ENCODE data around the gene PCLO. TPM values are rescaled to one million over a fixed set of nuclear protein-coding genes. Genes with fewer than 3 reads are reported as not detected.

Gene PCLO
- total RNA-seq, 1 experiment from 2014 or later, result 2.3 TPM

- CTCF ChIA-PET, result no interaction called here
- H3K9me3 Mint-ChIP-seq (ENCODE audit: unreplicated experiment), result no peaks in the 10 kb centered on the region
- H3K4me3 Mint-ChIP-seq (ENCODE audit: unreplicated experiment), result no peak overlapping the region
- H3K27ac Mint-ChIP-seq (ENCODE audit: low read depth, unreplicated experiment), result no peak overlapping the region
- no TSS peak for BruUV-seq (replicated peaks)
- no peaks in the 10 kb centered on the region for H3K36me3 Mint-ChIP-seq (ENCODE audit: insufficient read depth, unreplicated experiment)
- H3K27me3 Mint-ChIP-seq (ENCODE audit: insufficient read depth, unreplicated experiment), result no peaks in the 10 kb centered on the region
- intact Hi-C loops (cut with micrococcal nuclease), result no loop called here
- POLR2A ChIA-PET, result interaction anchor here (1.9 kb wide), 1 partner anchor 20 kb away, joined by 7 read pairs; no protein-coding TSS in a partner anchor
- DNase-seq (ENCODE audit: unreplicated experiment), result no peak
- peaks cover 6% of the 10 kb centered on the region for H3K4me1 Mint-ChIP-seq (ENCODE audit: insufficient read depth, unreplicated experiment)
- TF ChIP-seq, protein P1, sequence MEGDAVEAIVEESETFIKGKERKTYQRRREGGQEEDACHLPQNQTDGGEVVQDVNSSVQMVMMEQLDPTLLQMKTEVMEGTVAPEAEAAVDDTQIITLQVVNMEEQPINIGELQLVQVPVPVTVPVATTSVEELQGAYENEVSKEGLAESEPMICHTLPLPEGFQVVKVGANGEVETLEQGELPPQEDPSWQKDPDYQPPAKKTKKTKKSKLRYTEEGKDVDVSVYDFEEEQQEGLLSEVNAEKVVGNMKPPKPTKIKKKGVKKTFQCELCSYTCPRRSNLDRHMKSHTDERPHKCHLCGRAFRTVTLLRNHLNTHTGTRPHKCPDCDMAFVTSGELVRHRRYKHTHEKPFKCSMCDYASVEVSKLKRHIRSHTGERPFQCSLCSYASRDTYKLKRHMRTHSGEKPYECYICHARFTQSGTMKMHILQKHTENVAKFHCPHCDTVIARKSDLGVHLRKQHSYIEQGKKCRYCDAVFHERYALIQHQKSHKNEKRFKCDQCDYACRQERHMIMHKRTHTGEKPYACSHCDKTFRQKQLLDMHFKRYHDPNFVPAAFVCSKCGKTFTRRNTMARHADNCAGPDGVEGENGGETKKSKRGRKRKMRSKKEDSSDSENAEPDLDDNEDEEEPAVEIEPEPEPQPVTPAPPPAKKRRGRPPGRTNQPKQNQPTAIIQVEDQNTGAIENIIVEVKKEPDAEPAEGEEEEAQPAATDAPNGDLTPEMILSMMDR (IDR thresholded peaks at IDR 0.05; ENCODE audit: unreplicated experiment), result no peak
Observed at GRCh38 chr7:83130191-83130590, 32.5 kb downstream of the PCLO start.

DNA sequence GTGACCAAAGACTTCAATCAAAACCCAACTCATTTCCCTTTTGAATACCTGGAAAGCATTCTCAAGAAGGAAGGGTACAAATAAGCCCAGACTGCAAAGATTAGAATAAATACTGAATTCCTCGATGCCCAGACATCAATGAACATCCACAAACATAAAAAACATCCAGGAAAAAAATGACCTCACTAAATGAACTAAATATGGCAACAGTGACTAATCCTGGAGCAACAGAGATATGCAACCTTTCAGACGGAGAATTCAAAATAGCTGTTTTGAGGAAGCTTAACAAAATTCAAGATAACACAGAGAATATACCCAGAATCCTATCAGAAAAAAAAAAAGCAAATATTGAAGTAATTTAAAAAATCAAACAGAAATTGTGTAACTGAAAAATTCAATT, 43.2 kb downstream of the PCLO start:
- H3K27ac Mint-ChIP-seq (ENCODE audit: low read depth, unreplicated experiment), result no peak overlapping the region
- no peaks in the 10 kb centered on the region for H3K36me3 Mint-ChIP-seq (ENCODE audit: insufficient read depth, unreplicated experiment)
- BruUV-seq (replicated peaks), result no TSS peak
- H3K4me3 Mint-ChIP-seq (ENCODE audit: unreplicated experiment), result no peak overlapping the region
- CTCF ChIA-PET, result interaction anchor here (1.2 kb wide), 1 partner anchor 310 kb away, joined by 4 read pairs; no protein-coding TSS in a partner anchor
- POLR2A ChIA-PET, result no interaction called here
- TF ChIP-seq, protein P1 (IDR thresholded peaks at IDR 0.05; ENCODE audit: unreplicated experiment), result no peak
- H3K27me3 Mint-ChIP-seq (ENCODE audit: insufficient read depth, unreplicated experiment), result no peaks in the 10 kb centered on the region
- peaks cover 6% of the 10 kb centered on the region for H3K4me1 Mint-ChIP-seq (ENCODE audit: insufficient read depth, unreplicated experiment)
- peaks cover 7% of the 10 kb centered on the region for H3K9me3 Mint-ChIP-seq (ENCODE audit: unreplicated experiment)
- DNase-seq (ENCODE audit: unreplicated experiment), result no peak
- intact Hi-C loops (cut with micrococcal nuclease), result no loop called here

- H3K27me3 Mint-ChIP-seq (ENCODE audit: insufficient read depth, unreplicated experiment), result no peaks in the 10 kb centered on the region
- POLR2A ChIA-PET, result no interaction called here
- peaks cover 6% of the 10 kb centered on the region for H3K4me1 Mint-ChIP-seq (ENCODE audit: insufficient read depth, unreplicated experiment)
- intact Hi-C loops (cut with micrococcal nuclease), result no loop called here
- H3K4me3 Mint-ChIP-seq (ENCODE audit: unreplicated experiment), result no peak overlapping the region
- H3K36me3 Mint-ChIP-seq (ENCODE audit: insufficient read depth, unreplicated experiment), result no peaks in the 10 kb centered on the region
- no peak overlapping the region for H3K27ac Mint-ChIP-seq (ENCODE audit: low read depth, unreplicated experiment)
- H3K9me3 Mint-ChIP-seq (ENCODE audit: unreplicated experiment), result peaks cover 7% of the 10 kb centered on the region
- BruUV-seq (replicated peaks), result no TSS peak
- CTCF ChIA-PET, result interaction anchor here (1.2 kb wide), 1 partner anchor 309 kb away, joined by 4 read pairs; no protein-coding TSS in a partner anchor
- TF ChIP-seq, protein P1 (IDR thresholded peaks at IDR 0.05; ENCODE audit: unreplicated experiment), result no peak
- no peak for DNase-seq (ENCODE audit: unreplicated experiment)
Observed at GRCh38 chr7:83119026-83119382, 43.7 kb downstream of the PCLO start.

- Mint-ChIP-seq H3K9me3 (ENCODE audit: unreplicated experiment) (peaks cover 7% of the 10 kb centered on the region), H3K4me3 (ENCODE audit: unreplicated experiment) (no peak overlapping the region), H3K27ac (ENCODE audit: low read depth, unreplicated experiment) (no peak overlapping the region), H3K27me3 (ENCODE audit: insufficient read depth, unreplicated experiment) (no peaks in the 10 kb centered on the region), H3K4me1 (ENCODE audit: insufficient read depth, unreplicated experiment) (peaks cover 6% of the 10 kb centered on the region), H3K36me3 (ENCODE audit: insufficient read depth, unreplicated experiment) (no peaks in the 10 kb centered on the region)
- ChIA-PET CTCF (no interaction called here), POLR2A (no interaction called here)
- DNase-seq (ENCODE audit: unreplicated experiment), result no peak
- no TSS peak for BruUV-seq (replicated peaks)
- TF ChIP-seq, protein P1 (IDR thresholded peaks at IDR 0.05; ENCODE audit: unreplicated experiment), result no peak
- intact Hi-C loops (cut with micrococcal nuclease), result no loop called here
Observed at GRCh38 chr7:83118347-83119025, 44.2 kb downstream of the PCLO start.

Data from MCF 10A (cell line).